SK-N-SH treated with all-trans-retinoic acid at 6 μM for 48 hours (cell line): ENCODE results near the gene HTR1B.

Experiments used
- ATAC-seq: fragments of 200-7000 bp; cut with Tn5 transposase; 3 replicates; pipeline ENCODE4 v1.9.1; 2020; ENCODE audit warnings: mild to moderate bottlenecking, moderate library complexity
- ARNTL ChIP-seq: fragments of 450-650 bp; formaldehyde crosslinking; IDR thresholded peaks from 2 replicates; pipeline ENCODE4 v1.5.0; 2020; ENCODE audit warnings: low read depth, mild to moderate bottlenecking, moderate library complexity, borderline replicate concordance
- BACH2 ChIP-seq: fragments of 250-450 bp; sonication (Bioruptor Pico); IDR thresholded peaks from 2 replicates; pipeline ENCODE4 v1.9.0; 2021; ENCODE audit warnings: mild to moderate bottlenecking, borderline replicate concordance
- ESRRG ChIP-seq: fragments of 250-450 bp; sonication (Bioruptor Pico); IDR thresholded peaks from 2 replicates; pipeline ENCODE4 v1.6.1; 2021; ENCODE audit warnings: mild to moderate bottlenecking
- GLIS3 ChIP-seq: fragments of 250-450 bp; sonication (Bioruptor Pico); IDR thresholded peaks from 2 replicates; pipeline ENCODE4 v1.5.0; 2020; ENCODE audit warnings: mild to moderate bottlenecking, moderate library complexity
- ISL1 ChIP-seq: fragments of 250-450 bp; sonication (Bioruptor Pico); IDR thresholded peaks from 2 replicates; pipeline ENCODE4 v2.1.2; 2022; ENCODE audit warnings: mild to moderate bottlenecking, moderate library complexity
- OSR1 ChIP-seq: fragments of 250-450 bp; sonication (Bioruptor Pico); IDR thresholded peaks from 2 replicates; pipeline ENCODE4 v1.8.0; 2022; ENCODE audit warnings: moderate library complexity, mild to moderate bottlenecking, inconsistent platforms
- PPARA ChIP-seq: fragments of 250-450 bp; sonication (Bioruptor Pico); IDR thresholded peaks from 2 replicates; pipeline ENCODE4 v1.5.0; 2020; ENCODE audit warnings: mild to moderate bottlenecking, borderline replicate concordance
- RARB ChIP-seq: fragments of 250-450 bp; sonication (Bioruptor Pico); IDR thresholded peaks from 2 replicates; pipeline ENCODE4 v1.8.0; 2021; ENCODE audit warnings: mild to moderate bottlenecking, moderate library complexity
- SNAI2 ChIP-seq: fragments of 250-450 bp; sonication (Bioruptor Pico); IDR thresholded peaks from 2 replicates; pipeline ENCODE4 v1.5.0; 2020; ENCODE audit warnings: mild to moderate bottlenecking, moderate library complexity
- TCF4 ChIP-seq: fragments of 250-450 bp; sonication (Bioruptor Pico); IDR thresholded peaks from 2 replicates; pipeline ENCODE4 v1.8.0; 2021; ENCODE audit warnings: mild to moderate bottlenecking, moderate library complexity, borderline replicate concordance
- TOX ChIP-seq: fragments of 250-450 bp; sonication (Bioruptor Pico); IDR thresholded peaks from 2 replicates; pipeline ENCODE4 v1.8.0; 2021; ENCODE audit warnings: mild to moderate bottlenecking, moderate library complexity, borderline replicate concordance
- ZFP3 ChIP-seq: fragments of 250-450 bp; sonication (Bioruptor Pico); IDR thresholded peaks from 2 replicates; pipeline ENCODE4 v1.5.0; 2020; ENCODE audit warnings: mild to moderate bottlenecking, moderate library complexity
- ZFP30 ChIP-seq: fragments of 450-650 bp; formaldehyde crosslinking; IDR thresholded peaks from 2 replicates; pipeline ENCODE4 v1.5.0; 2022; ENCODE audit warnings: mild to moderate bottlenecking, moderate library complexity
- ZNF70 ChIP-seq: fragments of 450-650 bp; formaldehyde crosslinking; IDR thresholded peaks from 2 replicates; pipeline ENCODE4 v1.5.0; 2020; ENCODE audit warnings: mild to moderate bottlenecking, moderate library complexity
- TF ChIP-seq, protein P1 (sequence below): fragments of 250-450 bp; sonication (Bioruptor Pico); IDR thresholded peaks from 2 replicates; pipeline ENCODE4 v1.8.0; 2021; ENCODE audit warnings: low read depth, mild to moderate bottlenecking, moderate library complexity, borderline replicate concordance
- TF ChIP-seq, protein P2 (sequence below): fragments of 250-450 bp; sonication (Bioruptor Pico); IDR thresholded peaks from 2 replicates; pipeline ENCODE4 v1.5.1; 2020; ENCODE audit warnings: low read depth, mild to moderate bottlenecking, moderate library complexity
- TF ChIP-seq, protein P3 (sequence below): fragments of 250-450 bp; sonication (Bioruptor Pico); IDR thresholded peaks from 2 replicates; pipeline ENCODE4 v1.5.0; 2020; ENCODE audit warnings: mild to moderate bottlenecking, moderate library complexity
- TF ChIP-seq, protein P4 (sequence below): fragments of 250-450 bp; sonication (Bioruptor Pico); IDR thresholded peaks from 2 replicates; pipeline ENCODE4 v1.5.1; 2021; ENCODE audit warnings: mild to moderate bottlenecking, moderate library complexity

Gene HTR1B

DNA sequence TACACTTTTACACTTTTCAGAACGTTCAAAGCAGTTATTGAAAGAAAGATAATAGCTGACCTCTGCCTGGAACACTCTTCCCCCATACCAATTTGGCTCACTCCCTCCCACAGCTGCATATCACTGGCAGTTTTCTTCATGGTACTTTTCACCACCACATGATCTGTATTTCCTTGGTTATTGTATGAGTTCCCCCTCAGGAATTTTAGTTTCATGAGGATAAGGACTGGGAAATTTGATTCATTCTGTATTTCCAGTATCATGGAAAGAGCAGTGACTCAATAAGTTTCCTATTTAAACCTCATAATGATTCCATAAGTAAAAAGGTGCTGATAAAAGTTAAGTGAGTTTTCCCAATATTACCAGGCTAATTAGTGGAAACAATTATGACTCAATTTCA lies 16.0 kb downstream of the HTR1B start:
- TF ChIP-seq, protein P1, sequence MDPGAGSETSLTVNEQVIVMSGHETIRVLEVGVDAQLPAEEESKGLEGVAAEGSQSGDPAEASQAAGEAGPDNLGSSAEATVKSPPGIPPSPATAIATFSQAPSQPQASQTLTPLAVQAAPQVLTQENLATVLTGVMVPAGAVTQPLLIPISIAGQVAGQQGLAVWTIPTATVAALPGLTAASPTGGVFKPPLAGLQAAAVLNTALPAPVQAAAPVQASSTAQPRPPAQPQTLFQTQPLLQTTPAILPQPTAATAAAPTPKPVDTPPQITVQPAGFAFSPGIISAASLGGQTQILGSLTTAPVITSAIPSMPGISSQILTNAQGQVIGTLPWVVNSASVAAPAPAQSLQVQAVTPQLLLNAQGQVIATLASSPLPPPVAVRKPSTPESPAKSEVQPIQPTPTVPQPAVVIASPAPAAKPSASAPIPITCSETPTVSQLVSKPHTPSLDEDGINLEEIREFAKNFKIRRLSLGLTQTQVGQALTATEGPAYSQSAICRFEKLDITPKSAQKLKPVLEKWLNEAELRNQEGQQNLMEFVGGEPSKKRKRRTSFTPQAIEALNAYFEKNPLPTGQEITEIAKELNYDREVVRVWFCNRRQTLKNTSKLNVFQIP (CRISPR knock-in tag): no peak
- TF ChIP-seq OSR1 (CRISPR knock-in tag) (no peak), GLIS3 (CRISPR knock-in tag) (no peak), TCF4 (CRISPR knock-in tag) (no peak), ISL1 (no peak)
- TF ChIP-seq, protein P2, sequence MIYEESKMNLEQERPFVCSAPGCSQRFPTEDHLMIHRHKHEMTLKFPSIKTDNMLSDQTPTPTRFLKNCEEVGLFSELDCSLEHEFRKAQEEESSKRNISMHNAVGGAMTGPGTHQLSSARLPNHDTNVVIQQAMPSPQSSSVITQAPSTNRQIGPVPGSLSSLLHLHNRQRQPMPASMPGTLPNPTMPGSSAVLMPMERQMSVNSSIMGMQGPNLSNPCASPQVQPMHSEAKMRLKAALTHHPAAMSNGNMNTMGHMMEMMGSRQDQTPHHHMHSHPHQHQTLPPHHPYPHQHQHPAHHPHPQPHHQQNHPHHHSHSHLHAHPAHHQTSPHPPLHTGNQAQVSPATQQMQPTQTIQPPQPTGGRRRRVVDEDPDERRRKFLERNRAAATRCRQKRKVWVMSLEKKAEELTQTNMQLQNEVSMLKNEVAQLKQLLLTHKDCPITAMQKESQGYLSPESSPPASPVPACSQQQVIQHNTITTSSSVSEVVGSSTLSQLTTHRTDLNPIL (CRISPR knock-in tag): no peak
- TF ChIP-seq, protein P3, sequence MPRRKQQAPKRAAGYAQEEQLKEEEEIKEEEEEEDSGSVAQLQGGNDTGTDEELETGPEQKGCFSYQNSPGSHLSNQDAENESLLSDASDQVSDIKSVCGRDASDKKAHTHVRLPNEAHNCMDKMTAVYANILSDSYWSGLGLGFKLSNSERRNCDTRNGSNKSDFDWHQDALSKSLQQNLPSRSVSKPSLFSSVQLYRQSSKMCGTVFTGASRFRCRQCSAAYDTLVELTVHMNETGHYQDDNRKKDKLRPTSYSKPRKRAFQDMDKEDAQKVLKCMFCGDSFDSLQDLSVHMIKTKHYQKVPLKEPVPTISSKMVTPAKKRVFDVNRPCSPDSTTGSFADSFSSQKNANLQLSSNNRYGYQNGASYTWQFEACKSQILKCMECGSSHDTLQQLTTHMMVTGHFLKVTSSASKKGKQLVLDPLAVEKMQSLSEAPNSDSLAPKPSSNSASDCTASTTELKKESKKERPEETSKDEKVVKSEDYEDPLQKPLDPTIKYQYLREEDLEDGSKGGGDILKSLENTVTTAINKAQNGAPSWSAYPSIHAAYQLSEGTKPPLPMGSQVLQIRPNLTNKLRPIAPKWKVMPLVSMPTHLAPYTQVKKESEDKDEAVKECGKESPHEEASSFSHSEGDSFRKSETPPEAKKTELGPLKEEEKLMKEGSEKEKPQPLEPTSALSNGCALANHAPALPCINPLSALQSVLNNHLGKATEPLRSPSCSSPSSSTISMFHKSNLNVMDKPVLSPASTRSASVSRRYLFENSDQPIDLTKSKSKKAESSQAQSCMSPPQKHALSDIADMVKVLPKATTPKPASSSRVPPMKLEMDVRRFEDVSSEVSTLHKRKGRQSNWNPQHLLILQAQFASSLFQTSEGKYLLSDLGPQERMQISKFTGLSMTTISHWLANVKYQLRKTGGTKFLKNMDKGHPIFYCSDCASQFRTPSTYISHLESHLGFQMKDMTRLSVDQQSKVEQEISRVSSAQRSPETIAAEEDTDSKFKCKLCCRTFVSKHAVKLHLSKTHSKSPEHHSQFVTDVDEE (CRISPR knock-in tag): no peak
- ATAC-seq: no peak

DNA sequence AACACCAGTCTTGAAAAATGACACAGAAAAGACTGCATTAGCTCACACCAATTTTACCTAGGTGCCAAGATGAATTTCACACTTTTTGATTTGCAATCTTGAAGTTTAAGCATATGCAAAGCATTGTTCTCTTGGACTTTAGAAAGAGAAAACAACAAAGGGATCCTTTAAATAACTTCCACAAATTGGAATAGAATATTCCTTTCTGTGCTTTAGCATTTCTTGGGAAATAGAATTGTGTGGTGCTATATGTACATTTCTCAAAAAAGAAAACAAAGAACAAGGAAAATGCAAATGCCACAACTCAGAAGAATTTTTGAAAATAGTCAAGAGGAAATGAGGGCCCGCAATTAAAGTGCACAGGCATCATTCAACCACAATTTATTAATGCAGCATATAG lies 17.0 kb downstream of the HTR1B start:
- ATAC-seq: no peak

DNA sequence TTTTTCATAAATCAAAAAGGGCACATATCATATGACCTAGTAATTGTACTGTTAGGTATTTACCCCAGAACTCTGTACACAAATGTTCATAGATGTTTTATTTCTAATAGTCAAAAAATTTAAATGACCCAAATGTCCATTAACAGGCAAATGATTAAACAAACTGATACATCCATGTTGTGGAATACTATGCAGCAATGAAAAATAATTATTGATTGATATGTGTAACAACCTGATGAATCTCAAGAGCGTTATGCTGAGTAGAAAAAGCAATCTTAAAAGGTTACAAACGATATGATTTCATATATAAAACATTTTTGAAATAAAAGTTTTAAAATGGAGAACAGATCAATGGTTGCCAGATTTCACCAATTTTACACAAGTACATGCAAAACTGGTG lies 18.1 kb downstream of the HTR1B start:
- ATAC-seq: no peak
- no peak for TF ChIP-seq SNAI2
- TF ChIP-seq ISL1: no peak
- no peak for TF ChIP-seq RARB (CRISPR knock-in tag)
- TF ChIP-seq ZFP30: no peak
- TF ChIP-seq, protein P3 (CRISPR knock-in tag): no peak
- TF ChIP-seq, protein P1 (CRISPR knock-in tag): no peak

More for the DNA sequence above, 17.0 kb downstream of the HTR1B start:
- TF ChIP-seq ZFP3 (CRISPR knock-in tag) (no peak), TOX (CRISPR knock-in tag) (no peak), OSR1 (CRISPR knock-in tag) (no peak), ZNF70 (CRISPR knock-in tag) (no peak), ESRRG (no peak), BACH2 (CRISPR knock-in tag) (no peak), GLIS3 (CRISPR knock-in tag) (no peak), PPARA (CRISPR knock-in tag) (no peak), ZFP30 (no peak), ARNTL (no peak)
- TF ChIP-seq, protein P3 (CRISPR knock-in tag): no peak
- TF ChIP-seq, protein P4, sequence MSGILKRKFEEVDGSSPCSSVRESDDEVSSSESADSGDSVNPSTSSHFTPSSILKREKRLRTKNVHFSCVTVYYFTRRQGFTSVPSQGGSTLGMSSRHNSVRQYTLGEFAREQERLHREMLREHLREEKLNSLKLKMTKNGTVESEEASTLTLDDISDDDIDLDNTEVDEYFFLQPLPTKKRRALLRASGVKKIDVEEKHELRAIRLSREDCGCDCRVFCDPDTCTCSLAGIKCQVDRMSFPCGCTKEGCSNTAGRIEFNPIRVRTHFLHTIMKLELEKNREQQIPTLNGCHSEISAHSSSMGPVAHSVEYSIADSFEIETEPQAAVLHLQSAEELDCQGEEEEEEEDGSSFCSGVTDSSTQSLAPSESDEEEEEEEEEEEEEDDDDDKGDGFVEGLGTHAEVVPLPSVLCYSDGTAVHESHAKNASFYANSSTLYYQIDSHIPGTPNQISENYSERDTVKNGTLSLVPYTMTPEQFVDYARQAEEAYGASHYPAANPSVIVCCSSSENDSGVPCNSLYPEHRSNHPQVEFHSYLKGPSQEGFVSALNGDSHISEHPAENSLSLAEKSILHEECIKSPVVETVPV (CRISPR knock-in tag): no peak
- TF ChIP-seq, protein P2 (CRISPR knock-in tag): no peak
